ENCODE measurements around the gene TNS1. TPM values are rescaled to one million over a fixed set of nuclear protein-coding genes. Genes with fewer than 3 reads are reported as not detected.

TNS1 gene
- total RNA-seq, 1 donor from 2014 or later = 14.5 TPM

DNA sequence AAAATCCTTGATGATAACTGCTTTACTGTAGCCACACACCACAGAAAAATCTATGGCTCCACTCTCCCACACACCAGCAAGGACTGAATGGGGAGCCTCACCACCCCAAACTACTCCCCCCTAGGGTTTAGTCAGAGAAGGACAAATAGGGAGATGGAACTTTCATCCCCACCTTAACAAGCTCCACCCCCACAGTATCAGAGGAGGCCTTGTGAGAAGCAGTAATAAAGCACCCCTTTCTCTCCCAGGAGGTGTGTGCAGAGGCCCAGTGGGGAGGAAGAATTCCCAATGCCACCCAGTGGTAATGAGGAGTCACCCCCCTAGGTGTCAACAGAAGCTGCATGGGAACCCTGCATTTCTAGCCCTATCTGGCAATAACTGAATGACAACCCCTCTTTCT lies 224.9 kb downstream of the TNS1 start:
- Mint-ChIP-seq H3K4me3 (no peak overlapping the region), H3K4me1 (no peaks in the 10 kb centered on the region), H3K27ac (ENCODE audit: unreplicated experiment) (no peak overlapping the region), H3K9me3 (peaks cover 5% of the 10 kb centered on the region), H3K27me3 (ENCODE audit: low read depth) (no peaks in the 10 kb centered on the region), H3K36me3 (ENCODE audit: low read depth) (no peaks in the 10 kb centered on the region)
- TF ChIP-seq, protein P1, sequence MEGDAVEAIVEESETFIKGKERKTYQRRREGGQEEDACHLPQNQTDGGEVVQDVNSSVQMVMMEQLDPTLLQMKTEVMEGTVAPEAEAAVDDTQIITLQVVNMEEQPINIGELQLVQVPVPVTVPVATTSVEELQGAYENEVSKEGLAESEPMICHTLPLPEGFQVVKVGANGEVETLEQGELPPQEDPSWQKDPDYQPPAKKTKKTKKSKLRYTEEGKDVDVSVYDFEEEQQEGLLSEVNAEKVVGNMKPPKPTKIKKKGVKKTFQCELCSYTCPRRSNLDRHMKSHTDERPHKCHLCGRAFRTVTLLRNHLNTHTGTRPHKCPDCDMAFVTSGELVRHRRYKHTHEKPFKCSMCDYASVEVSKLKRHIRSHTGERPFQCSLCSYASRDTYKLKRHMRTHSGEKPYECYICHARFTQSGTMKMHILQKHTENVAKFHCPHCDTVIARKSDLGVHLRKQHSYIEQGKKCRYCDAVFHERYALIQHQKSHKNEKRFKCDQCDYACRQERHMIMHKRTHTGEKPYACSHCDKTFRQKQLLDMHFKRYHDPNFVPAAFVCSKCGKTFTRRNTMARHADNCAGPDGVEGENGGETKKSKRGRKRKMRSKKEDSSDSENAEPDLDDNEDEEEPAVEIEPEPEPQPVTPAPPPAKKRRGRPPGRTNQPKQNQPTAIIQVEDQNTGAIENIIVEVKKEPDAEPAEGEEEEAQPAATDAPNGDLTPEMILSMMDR (conservative IDR thresholded peaks at IDR 0.05) = no peak
- DNase-seq (ENCODE audit: low read depth, low spot score) = no peak

DNA sequence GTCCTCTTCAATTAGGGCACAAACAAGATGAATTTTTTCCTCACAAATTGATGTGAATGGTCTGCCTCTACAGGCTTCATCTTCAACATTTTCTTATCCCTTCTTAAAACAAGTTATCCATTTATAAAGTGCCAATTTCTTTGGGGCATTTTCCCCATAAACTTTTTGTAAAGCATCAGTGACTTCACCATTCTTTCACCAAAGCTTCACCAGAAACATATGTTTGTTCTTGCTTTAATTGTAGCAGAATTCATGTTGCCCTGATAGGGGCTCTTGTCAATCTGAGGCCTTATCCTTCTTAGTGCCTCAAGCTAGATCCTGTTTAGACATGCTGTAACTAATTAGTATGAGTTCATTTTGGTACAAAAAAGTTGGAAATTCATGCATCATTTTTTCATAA lies 226.2 kb downstream of the TNS1 start:
- peaks cover 5% of the 10 kb centered on the region for H3K9me3 Mint-ChIP-seq
- TF ChIP-seq, protein P1 (conservative IDR thresholded peaks at IDR 0.05) = no peak
- no peaks in the 10 kb centered on the region for H3K36me3 Mint-ChIP-seq (ENCODE audit: low read depth)

DNA sequence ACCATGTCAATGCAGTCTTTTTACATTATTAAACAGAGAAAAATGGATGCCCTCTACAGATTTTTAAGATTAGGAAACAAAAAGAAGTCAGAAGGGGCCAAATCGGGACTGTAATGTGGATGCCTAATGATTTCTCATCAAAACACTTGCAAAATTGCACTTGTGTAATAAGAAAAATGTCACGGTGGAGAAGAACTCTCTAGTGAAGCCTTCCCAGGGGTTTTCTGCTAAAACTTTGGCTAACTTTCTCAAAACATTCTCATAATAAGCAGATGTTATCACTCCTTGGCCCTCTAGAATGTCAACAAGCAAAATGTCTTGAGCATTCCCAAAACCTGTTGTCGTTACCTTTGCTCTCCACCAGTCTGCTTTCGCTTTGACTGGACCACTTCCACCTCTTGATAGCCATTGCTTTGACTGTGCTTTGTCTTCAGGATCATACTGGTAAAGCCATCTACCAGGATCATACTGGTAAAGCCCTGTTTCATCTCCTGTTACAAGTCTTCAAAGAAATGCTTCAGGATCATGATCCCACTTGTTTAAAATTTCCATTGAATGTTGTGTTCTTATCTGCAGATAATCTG lies 226.8 kb downstream of the TNS1 start:
- no peak for DNase-seq (ENCODE audit: low read depth, low spot score)
- Mint-ChIP-seq H3K27me3 (ENCODE audit: low read depth) (no peaks in the 10 kb centered on the region), H3K9me3 (peaks cover 5% of the 10 kb centered on the region), H3K4me3 (no peak overlapping the region), H3K27ac (ENCODE audit: unreplicated experiment) (no peak overlapping the region), H3K36me3 (ENCODE audit: low read depth) (no peaks in the 10 kb centered on the region), H3K4me1 (no peaks in the 10 kb centered on the region)
- TF ChIP-seq, protein P1 (conservative IDR thresholded peaks at IDR 0.05) = no peak

More for the DNA sequence above, 226.2 kb downstream of the TNS1 start:
- Mint-ChIP-seq H3K4me3 (no peak overlapping the region), H3K27me3 (ENCODE audit: low read depth) (no peaks in the 10 kb centered on the region), H3K27ac (ENCODE audit: unreplicated experiment) (no peak overlapping the region), H3K4me1 (no peaks in the 10 kb centered on the region)
- no peak for DNase-seq (ENCODE audit: low read depth, low spot score)

DNA sequence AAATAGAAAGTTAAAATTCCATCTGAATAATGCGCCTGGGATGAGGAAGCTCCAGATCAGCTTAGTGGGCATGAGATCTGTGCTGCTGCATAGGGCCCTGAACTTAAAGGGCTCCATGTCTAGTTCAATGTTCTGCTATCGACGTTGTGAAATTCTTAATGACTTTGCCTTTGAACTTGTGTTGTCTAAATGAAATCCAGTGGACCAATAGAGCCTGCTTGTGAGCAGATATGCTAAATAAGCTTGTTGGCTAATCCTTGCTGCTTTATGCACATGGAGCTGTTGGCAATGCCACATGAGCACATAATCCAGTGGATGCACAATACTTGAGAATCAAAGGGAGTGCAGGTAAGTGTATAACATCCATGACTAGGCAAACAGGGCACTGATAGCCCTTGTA lies 228.6 kb downstream of the TNS1 start:
- H3K36me3 Mint-ChIP-seq (ENCODE audit: low read depth) = no peaks in the 10 kb centered on the region
- no peak for DNase-seq (ENCODE audit: low read depth, low spot score)
- H3K4me3 Mint-ChIP-seq = no peak overlapping the region
- H3K4me1 Mint-ChIP-seq = no peaks in the 10 kb centered on the region
- no peak overlapping the region for H3K27ac Mint-ChIP-seq (ENCODE audit: unreplicated experiment)
- TF ChIP-seq, protein P1 (conservative IDR thresholded peaks at IDR 0.05) = no peak
- peaks cover 5% of the 10 kb centered on the region for H3K9me3 Mint-ChIP-seq
- no peaks in the 10 kb centered on the region for H3K27me3 Mint-ChIP-seq (ENCODE audit: low read depth)

DNA sequence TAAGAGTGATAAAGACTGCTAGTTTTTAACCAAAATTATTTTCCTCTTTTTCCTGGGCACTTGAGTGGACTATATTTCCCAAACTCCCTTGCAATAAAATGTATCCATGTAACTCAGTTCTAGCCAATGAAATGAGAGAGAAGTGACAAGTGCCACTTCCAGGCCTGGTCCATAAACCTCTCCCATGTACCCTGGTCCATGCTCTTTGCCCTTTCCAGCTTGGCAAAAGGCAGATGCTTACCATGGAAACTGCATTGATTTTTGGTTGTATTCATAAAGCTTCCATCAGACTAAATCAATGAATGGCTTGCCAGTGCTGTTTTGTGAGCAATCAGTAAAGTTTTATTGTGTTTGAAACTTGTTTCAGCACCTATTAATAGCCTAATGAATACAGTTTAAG lies 229.3 kb downstream of the TNS1 start:
- Mint-ChIP-seq H3K4me1 (no peaks in the 10 kb centered on the region), H3K4me3 (no peak overlapping the region), H3K27me3 (ENCODE audit: low read depth) (no peaks in the 10 kb centered on the region), H3K36me3 (ENCODE audit: low read depth) (no peaks in the 10 kb centered on the region), H3K9me3 (peaks cover 5% of the 10 kb centered on the region), H3K27ac (ENCODE audit: unreplicated experiment) (no peak overlapping the region)
- TF ChIP-seq, protein P1 (conservative IDR thresholded peaks at IDR 0.05) = no peak
- DNase-seq (ENCODE audit: low read depth, low spot score) = no peak

Measured in neural crest cell (in vitro differentiated cells).